Measurements from ENCODE around the gene PTPN1.

GRCh38 chr20:50541606-50542041 is 31.4 kb downstream of the PTPN1 start:
- no peak for TF ChIP-seq CTCF (IDR thresholded peaks at IDR 0.05 in 4 of 5, conservative IDR thresholded peaks at IDR 0.05 in 1 of 5)
- TF ChIP-seq POLR2A (IDR thresholded peaks at IDR 0.05) = no peak

Measured in gastrocnemius medialis (tissue), 4 donors.